Measurements from ENCODE around the gene MINDY1.

The MINDY1 gene, protein sequence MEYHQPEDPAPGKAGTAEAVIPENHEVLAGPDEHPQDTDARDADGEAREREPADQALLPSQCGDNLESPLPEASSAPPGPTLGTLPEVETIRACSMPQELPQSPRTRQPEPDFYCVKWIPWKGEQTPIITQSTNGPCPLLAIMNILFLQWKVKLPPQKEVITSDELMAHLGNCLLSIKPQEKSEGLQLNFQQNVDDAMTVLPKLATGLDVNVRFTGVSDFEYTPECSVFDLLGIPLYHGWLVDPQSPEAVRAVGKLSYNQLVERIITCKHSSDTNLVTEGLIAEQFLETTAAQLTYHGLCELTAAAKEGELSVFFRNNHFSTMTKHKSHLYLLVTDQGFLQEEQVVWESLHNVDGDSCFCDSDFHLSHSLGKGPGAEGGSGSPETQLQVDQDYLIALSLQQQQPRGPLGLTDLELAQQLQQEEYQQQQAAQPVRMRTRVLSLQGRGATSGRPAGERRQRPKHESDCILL
- total RNA-seq = 22.8 to 29.0 reads per million in 2 donors

DNA sequence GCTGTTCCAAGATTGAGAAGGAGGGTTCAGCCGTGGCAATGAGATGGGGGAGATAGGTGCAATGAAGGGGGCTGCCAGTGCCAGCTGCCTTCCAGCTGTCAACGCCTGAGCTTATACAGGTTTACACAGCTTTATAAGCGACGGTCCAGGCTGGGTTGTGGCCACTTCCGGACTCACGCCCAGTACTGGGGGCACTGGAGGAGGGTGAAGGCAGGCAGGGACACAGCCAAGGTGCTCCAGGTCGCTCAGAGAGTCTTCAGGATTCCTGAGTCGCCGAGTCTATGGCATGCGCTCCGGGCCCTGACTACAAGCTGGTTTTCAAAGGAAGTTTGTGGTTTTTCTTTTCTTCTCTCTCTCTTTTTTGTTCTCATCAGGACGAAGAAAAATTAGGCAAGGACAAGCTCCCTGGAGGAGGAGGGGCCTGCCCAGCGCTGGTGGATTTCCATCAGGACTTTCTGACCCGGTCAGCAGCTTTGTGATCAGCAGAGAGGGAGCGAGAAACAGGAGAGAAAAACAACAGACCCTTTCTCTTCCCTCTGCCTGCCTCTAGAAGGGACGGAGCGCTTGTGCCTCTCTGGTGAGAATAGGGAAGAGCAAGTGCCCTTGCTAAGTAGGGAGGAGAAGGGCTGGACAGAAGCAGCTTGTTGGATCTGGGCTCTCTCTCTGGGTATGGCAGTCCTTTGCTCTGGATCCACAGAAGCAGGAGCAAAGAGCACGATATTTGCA lies at the start of gene MINDY1:
Gene MINDY1 (minus strand): TSS at position 576 of the 726 bp plus-strand sequence. CDS start 4,285 bp downstream, outside the sequence.
- DNase-seq = peak in 3 of 5 experiments; percentile 9 to 61 (median 13)

DNA sequence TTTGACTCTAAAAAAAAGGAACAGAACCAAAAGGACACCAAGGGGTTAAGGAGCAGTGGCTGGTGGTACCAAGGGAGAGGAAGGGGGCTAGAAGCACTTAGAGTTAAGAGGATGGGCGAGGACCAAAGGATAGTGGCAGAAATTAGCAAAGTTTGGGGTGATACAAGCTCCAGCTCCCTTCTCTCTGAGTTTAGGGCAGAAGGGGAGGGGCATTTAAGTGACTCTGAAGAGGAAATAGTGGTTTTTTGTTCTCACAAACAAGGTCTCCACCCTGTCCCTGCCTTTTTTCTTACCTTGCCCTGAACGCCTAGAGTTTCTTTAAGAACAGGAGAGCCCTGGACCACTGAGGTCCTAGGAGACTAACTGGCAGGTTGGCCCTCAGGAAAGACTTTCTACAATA lies 49.4 kb upstream of the MINDY1 start:
- peak in 2 of 5 experiments; percentile 53 to 84 for DNase-seq

DNA sequence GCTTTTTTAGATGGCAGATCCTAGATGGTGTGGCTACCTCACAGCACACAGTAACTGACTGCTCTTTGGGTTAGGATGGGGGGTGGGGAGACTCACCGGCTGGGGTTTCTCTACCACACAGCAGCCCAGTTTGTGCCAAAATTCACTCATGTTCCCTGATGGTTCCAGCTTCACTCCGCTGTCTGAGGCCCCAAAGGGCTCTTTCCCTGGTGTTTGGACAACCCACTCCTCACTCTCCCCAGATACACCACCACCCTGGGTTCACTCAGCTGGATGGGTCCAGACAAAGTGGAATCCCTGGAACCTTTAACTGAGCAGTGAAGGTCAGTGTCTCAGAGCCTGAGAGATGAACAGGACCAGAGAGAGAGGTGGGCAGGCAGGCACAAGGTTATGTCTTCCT lies 48.9 kb upstream of the MINDY1 start:
- no peak for DNase-seq

DNA sequence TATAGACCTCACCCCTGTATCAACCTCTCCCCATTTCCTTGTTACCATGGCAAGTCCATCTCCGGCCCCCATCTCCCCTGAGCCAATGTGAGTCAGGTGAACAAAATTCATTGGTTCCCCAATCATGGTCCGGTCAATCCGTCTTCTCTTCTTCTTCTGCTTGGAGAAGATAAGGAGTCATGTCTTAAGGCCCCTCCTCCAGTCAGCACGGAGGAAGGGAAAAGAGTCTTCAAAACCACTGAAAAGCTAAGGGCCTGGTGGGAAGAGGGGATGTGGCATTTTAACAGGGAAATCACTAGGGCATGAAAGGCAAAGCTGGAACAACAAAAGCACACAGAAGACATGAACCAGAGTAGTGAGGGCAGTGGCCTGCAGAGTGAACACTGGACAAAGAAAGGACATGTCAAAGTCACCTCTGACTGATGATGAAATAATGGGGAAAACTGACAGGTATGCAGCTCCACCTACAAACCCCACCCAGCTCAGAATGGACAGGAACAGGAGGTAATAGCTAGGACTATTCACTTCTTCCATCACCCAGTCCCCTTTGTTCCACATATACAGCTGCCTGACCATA lies 48.4 kb upstream of the MINDY1 start:
- no peak for DNase-seq

DNA sequence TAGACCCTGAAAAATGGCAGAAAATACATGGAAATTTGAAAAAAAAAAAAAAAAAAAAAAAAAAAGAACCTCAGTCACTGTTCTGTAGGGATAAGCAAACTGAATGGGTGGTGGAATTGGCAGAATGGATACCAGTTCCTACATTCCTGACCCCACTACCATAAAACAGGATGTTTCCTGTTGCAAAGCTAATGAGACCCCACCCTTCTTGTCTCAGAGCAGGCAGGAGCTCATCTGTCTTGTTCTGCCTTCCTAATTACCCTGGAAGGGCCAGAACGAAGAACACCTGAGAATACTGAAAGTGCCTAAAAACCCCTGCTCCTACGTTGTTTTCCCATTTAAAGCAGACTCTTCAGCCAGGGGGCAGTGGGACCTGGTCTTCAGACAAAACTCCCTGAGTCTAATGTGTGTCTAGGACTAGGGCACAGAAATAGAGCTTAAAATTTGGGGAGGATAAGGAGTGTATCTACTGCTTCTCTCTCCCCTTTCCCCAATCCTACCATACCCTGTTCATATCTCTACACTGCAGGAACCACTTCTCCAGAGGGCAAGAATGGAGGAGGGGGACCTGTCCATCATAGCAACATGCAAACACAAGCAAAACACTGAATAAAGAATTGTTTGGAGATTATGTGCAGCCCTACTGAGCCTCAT lies 44.8 kb upstream of the MINDY1 start:
- DNase-seq = no peak

DNA sequence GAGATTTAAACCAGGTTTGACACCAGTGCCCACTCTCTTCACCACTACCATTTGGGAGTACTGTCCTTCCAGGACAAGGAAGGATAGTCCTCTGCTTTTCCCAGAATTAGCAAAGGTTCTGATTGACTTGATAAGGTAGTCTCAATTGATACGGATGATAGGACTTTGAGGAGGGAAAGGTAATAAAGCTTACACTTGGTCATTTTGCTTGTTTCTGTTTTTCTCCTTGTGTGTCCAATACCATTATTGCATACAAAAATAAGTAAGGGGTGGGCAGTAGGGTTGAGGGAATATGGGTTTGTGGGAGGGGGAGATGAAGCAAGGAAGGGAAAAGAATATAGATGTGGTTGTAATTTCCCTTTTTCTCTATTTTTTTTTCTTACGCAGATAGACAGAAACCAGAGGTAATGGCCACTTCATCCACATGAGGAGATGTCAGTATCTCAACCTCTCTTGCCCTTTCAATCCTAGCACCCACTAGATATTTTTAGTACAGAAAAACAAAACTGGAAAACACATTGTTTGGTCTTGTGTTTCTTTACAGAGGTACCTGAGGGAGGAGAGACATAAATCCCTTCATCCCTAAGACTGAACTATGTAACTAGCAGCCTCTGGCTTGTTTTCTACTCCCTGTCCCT lies 43.5 kb upstream of the MINDY1 start:
- no peak for DNase-seq

DNA sequence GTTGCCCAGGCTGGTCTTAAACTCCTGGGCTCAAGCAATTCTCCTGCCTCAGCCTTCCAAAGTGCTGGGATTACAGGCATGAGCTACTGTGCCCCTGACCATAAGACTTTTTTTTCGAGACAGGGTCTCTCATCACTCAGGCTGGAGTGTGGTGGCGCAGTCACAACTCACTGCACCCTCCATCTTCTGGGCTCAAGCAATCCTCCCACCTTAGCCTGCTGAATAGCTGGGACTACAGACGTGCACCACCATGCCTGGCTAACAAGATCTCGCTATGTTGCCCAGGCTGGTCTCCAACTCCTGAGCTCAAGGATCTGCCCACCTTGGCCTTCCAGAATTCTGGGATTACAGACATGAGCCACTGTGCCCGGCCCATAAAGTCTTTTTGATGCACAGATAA lies 42.8 kb upstream of the MINDY1 start:
- DNase-seq = no peak

DNA sequence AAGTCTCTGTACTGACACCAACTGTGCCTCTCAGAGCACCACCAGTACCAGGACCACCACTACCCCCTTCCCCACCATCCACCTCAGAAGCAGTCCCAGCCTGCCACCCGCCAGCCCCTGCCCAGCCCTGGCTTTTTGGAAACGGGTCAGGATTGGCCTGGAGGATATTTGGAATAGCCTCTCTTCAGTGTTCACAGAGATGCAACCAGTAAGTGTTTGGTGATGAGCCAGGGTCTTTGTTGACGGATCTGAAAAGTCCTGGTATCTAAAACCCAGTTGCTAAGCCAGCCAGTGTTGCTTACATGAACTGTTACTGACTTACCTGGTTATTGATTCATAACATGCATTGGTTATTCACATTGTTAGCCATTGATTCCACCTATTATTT lies 41.9 kb upstream of the MINDY1 start:
- DNase-seq = no peak

DNA sequence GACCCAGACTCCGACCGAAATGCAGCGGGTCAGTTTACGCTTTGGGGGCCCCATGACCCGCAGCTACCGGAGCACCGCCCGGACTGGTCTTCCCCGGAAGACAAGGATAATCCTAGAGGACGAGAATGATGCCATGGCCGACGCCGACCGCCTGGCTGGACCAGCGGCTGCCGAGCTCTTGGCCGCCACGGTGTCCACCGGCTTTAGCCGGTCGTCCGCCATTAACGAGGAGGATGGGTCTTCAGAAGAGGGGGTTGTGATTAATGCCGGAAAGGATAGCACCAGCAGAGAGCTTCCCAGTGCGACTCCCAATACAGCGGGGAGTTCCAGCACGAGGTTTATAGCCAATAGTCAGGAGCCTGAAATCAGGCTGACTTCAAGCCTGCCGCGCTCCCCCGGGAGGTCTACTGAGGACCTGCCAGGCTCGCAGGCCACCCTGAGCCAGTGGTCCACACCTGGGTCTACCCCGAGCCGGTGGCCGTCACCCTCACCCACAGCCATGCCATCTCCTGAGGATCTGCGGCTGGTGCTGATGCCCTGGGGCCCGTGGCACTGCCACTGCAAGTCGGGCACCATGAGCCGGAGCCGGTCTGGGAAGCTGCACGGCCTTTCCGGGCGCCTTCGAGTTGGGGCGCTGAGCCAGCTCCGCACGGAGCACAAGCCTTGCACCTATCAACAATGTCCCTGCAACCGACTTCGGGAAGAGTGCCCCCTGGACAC lies 41.4 kb upstream of the MINDY1 start:
- DNase-seq = peak; percentile 19 to 76 (median 42)

DNA sequence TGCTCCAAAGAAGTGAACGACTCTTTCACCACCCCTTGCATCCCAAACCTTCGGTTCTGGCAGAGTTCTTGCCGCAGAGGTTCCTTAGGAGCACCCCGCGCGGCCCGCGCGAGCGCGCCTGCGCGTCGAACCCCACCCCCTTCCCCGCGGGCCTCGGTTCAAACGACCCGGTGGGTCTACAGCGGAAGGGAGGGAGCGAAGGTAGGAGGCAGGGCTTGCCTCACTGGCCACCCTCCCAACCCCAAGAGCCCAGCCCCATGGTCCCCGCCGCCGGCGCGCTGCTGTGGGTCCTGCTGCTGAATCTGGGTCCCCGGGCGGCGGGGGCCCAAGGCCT lies 40.9 kb upstream of the MINDY1 start, which contains the start of gene C1orf56:
Gene C1orf56 (plus strand): TSS at position 161 of the 334 bp plus-strand sequence. CDS start 97 bp downstream, at position 258.
- peak; percentile 25 to 55 (median 43) for DNase-seq

DNA sequence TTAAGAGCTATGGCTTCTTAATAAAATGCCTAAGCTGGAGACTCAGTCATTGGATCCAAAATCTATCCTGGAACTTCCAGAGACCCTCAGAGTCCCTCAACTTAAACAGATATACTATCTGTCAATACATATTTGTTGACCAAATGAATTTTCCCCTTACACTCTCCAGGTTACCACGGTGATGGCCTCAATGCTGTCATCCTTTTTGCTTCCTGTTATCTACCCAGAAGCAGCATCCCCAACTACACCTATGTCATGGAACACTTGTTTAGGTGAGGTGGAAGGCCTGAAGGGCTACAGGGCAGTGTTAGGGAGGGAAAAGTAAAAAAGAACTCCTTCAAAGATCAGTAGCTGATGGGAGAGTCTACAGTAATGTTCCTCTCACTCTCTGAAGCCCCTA lies 36.5 kb upstream of the MINDY1 start:
- DNase-seq = no peak

DNA sequence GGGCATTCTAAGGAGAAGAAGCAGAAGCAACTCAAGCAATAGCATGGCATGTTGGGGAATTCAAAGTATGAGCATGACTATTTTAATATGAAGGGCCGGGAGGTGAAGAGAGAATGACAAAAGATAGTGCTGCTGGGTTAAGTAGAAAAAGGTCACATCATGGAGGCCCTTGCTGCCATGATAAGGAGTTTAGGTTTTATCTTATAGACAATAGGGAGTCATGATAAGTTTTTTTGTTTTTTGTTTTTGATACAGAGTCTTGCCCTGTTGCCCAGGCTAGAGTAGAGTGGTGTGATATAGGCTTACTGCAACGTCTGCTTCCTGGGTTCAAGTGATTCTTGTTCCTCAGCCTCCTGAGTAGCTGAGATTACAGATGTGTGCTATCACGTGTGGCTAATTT lies 32.8 kb upstream of the MINDY1 start:
- no peak for DNase-seq

DNA sequence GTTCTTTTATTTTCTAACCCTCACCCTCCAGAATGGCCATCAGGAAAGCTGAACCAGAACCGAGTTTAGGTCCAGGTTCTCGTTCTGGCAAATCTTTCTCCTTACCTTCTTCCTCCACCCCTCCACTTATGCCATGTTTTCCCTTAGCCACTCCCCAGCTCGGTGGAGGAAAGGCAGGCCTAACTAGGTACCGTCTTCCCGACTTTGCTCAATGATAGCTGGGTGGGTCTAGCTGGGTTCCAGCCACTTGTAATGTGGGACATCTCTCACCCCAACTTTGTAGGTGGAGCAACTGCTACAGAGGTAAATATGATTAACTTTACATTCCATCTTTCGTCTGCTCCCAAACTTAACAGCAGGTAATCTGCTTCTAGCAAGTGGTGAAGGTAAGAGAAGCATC lies 30.3 kb upstream of the MINDY1 start:
- DNase-seq = no peak

DNA sequence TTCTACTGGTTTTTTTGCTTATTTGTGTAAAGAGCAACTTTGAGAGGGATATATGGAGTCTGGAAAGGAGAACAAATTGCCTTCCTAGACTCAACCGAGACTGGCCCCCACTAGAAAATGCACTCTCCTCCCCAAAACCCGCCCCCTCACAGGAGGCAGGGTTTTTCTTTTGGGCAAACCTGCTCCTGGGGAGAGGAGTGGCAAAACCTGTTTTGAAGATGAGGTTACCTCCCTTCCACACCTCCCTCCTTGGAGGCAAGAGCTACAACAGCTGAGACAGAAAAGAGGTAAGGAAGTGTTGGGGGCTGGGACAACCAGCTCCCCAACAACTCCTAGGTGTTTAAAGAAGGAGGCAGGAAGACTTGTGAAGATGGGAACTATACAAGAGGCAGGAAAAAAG lies 29.7 kb upstream of the MINDY1 start, which contains the start of gene BNIPL:
Gene BNIPL (plus strand): TSS at position 231 of the 400 bp plus-strand sequence. CDS start 140 bp downstream, at position 371.
- no peak for DNase-seq

DNA sequence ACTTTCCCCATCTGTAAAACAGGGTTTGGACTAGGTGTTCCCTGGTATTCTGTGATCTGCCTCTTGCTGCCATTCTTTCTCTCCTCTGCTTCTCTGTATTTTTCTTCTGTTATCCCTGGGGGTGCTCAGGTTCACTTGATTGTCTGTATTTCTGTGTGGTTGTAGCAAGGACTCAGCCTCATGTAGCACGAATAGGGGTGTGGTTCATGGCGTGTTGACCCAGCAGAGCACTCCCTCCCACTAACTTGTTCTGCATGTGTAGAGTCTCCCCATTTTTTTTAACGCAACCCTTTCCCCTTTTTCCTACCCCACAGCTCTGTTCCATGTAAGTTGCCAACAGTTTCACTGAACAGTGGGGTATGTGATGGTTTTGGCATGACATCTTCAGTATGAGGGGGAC lies 28.5 kb upstream of the MINDY1 start:
- DNase-seq = no peak

DNA sequence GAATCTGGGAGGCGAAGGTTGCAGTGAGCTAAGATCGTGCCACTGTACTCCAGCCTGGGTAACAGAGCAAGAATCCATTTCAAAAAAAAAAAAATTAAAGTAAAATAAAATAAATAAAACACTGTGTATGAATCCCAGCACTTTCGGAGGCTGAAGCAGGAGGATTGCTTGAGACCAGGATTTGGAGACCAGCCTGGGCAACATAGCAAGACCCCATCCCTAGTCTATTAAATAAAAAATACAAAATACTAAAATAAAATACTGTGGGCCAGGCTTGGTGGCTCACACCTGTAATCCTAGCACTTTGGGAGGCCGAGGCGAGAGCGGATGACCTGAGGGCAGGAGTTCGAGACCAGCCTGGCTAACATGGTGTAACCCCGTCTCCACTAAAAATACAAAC lies 25.5 kb upstream of the MINDY1 start:
- DNase-seq = no peak

DNA sequence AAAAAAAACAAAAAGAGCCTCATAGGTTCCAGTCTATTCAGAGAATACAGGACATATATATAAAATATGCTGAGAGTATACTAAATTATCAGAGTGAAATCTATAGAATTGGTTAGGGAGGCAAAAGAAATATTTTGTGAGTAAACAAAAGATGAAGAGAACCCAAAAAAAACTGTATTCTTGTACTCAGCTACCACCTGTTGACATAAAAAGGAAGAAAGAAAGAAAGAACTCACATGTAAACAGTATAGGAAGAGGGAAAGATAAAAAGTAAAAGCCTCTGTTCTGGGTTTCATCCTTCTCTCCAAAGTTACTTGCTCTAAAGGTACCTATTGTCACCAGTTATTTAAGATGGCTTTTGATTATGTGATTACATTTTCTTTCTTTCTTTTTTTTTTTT lies 19.8 kb upstream of the MINDY1 start:
- DNase-seq = no peak

DNA sequence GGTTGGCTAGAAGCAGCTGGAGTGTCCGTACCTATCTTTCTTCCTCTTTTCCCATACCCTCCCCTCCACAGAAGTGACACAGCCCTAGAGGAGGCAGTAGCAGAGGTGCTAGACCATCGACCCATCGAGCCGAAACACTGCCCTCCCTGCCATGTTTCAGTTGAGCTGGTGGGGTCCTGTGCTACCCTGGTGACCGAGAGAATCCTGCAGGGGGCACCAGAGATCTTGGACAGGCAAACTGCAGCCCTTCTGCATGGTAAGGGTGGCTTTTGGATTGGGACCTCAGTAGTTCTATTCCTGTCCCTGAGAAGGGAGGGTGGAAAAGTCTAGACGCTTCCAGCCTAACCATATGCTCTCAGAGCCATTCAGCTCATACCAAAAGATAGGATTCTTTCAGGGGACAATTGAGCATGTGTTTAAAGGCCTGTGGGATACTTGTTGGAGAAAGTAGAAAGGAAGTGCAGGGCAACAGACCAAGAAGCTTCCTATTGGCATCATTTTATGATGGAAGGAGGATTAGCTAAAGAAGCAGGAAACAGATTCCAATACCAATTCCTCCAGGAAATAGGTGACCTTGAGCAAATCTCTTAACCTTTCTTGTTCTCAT lies 17.9 kb upstream of the MINDY1 start:
- DNase-seq = peak; percentile 57 to 78 (median 73)

DNA sequence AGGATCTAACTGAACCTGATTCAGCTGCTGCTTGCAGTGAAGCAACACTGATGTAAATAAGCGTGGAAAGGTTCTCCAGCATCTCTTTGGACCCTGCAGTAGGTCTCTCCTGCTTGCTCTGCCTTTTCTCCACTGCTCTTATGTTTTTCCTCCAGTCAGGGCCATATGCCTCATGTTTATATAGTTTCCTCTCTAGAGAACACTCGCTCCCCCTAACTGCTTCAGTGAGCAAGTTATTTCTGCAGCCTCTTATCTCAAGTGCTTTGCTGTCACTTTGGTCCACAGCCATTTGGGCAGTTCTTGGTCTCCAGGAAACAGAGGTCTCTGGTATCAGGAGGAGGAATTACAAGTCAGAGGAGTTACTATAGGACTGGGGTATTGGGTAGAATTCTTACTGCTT lies 6.8 kb upstream of the MINDY1 start:
- no peak for DNase-seq

DNA sequence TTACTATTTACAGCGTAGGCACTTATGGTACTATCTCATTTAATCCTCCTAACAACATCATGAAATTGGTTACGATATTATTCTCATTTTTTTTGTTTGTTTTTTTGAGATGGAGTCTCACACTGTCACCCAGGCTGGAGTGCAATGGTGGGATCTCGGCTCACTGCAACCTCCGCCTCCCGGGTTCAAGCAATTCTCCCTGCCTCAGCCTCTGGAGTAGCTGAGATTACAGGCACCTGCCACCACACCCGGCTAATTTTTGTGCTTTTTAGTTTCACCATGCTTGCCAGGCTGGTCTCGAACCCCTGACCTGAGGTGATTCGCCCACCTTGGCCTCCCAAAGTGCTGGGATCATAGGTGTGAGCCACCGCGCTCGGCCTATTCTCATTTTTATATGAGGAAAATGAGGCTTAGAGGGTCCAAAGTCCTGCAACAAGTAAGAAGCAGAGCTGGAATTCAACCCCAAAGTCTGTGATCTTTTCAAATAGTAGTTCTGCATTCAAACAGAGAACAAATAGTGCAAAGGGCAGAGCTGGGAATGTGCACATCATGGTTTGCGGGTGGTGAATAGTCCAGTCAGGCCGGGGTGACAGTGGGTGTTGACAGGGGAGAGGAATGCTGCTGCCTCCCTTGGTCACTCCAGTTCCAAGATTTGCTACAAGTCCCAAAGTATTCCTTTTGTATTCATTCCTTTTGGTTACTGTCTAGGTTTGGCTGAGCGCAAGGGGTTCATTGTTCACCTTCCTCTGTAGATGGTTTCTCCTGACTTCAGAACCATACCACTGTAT lies 6.2 kb upstream of the MINDY1 start:
- no peak for DNase-seq

Data from T-helper 2 cell (primary cell).